Astrocyte (in vitro differentiated cells and primary cell): ENCODE measurements around the gene CRYBA4.

Experiments
- EZH2 ChIP-seq: IDR thresholded peaks from 2 replicates; pipeline ENCODE4 v1.6.1; 2012; ENCODE audit warnings: mild to moderate bottlenecking, low read length, inconsistent platforms; ENCODE audit not compliant: insufficient read depth
- TF ChIP-seq, protein P1 (sequence below): IDR thresholded peaks from 2 replicates; pipeline ENCODE4 v1.5.1; 2011; ENCODE audit warnings: low read depth, mild to moderate bottlenecking, inconsistent platforms, low read length, moderate library complexity; ENCODE audit not compliant: insufficient read depth

DNA sequence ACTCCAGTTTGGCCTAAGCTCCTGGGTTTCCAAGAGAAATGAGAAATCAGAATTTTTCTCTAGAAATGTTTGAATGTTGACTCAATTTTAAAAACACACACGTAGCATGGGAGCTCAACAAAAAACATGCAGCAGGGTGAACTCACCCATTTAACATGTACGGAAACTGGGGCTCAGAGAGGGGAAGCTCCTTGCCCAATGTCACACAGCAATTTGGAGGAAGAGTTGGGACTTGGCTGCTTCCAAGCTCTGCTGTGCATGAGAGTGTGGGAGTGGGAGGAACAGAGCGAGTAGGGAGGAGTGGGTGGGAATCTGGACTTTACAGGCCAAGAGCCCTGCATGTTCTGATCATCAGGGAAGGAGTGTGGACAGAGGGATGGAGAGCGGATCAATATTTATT lies 37.8 kb upstream of the CRYBA4 start:
- TF ChIP-seq, protein P1, sequence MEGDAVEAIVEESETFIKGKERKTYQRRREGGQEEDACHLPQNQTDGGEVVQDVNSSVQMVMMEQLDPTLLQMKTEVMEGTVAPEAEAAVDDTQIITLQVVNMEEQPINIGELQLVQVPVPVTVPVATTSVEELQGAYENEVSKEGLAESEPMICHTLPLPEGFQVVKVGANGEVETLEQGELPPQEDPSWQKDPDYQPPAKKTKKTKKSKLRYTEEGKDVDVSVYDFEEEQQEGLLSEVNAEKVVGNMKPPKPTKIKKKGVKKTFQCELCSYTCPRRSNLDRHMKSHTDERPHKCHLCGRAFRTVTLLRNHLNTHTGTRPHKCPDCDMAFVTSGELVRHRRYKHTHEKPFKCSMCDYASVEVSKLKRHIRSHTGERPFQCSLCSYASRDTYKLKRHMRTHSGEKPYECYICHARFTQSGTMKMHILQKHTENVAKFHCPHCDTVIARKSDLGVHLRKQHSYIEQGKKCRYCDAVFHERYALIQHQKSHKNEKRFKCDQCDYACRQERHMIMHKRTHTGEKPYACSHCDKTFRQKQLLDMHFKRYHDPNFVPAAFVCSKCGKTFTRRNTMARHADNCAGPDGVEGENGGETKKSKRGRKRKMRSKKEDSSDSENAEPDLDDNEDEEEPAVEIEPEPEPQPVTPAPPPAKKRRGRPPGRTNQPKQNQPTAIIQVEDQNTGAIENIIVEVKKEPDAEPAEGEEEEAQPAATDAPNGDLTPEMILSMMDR: no peak
- TF ChIP-seq EZH2: no peak
